Measurements from ENCODE around the gene DNAH14. TPM values are rescaled to one million over a fixed set of nuclear protein-coding genes. Genes with fewer than 3 reads are reported as not detected.

DNAH14 gene
- total and polyA plus RNA-seq, 2 experiments from 2014 or later = 14.7 to 46.1 TPM

GRCh38 chr1:224898937-224899336 lies 30.5 kb upstream of the DNAH14 start:
- WGBS (ENCODE audit: low lambda C conversion rate, missing lambda C conversion rate) = 96% methylated on average over 3 of the region's 3 CpGs
- Histone ChIP-seq H3K4me2 (no peak overlapping the region), H4K20me1 (ENCODE audit: insufficient read depth, poor library complexity, severe bottlenecking) (no peaks in the 10 kb centered on the region), H3K27me3 (no peaks in the 10 kb centered on the region), H2AFZ (no peak overlapping the region), H3K79me2 (no peaks in the 10 kb centered on the region), H3K9me2 (replicated peaks; ENCODE audit: insufficient read depth) (no peaks in the 10 kb centered on the region), H3K4me3 (no peak overlapping the region), H3K27ac (no peak overlapping the region), H3K9me3 (ENCODE audit: low read depth) (no peaks in the 10 kb centered on the region), H3K4me1 (ENCODE audit: insufficient read depth) (no peaks in the 10 kb centered on the region), H3K36me3 (replicated peaks; ENCODE audit: insufficient read depth, low read depth) (no peaks in the 10 kb centered on the region)
- TF ChIP-seq EZH2phosphoT487 (IDR thresholded peaks at IDR 0.05; ENCODE audit: low read depth, severe bottlenecking, unreplicated experiment) = no peak
- no peak for TF ChIP-seq EZH2 (IDR thresholded peaks at IDR 0.05; ENCODE audit: borderline replicate concordance)
- TF ChIP-seq CTCF (IDR thresholded peaks at IDR 0.05; ENCODE audit: poor library complexity) = no peak
- no peak for DNase-seq (ENCODE audit: low spot score)

- Histone ChIP-seq H3K4me1 (ENCODE audit: insufficient read depth) (no peaks in the 10 kb centered on the region), H3K4me3 (no peak overlapping the region), H3K36me3 (replicated peaks; ENCODE audit: insufficient read depth, low read depth) (no peaks in the 10 kb centered on the region), H3K9me3 (ENCODE audit: low read depth) (no peaks in the 10 kb centered on the region), H3K9me2 (replicated peaks; ENCODE audit: insufficient read depth) (no peaks in the 10 kb centered on the region), H2AFZ (no peak overlapping the region), H3K79me2 (no peaks in the 10 kb centered on the region), H3K4me2 (no peak overlapping the region), H3K27ac (no peak overlapping the region), H4K20me1 (ENCODE audit: insufficient read depth, poor library complexity, severe bottlenecking) (no peaks in the 10 kb centered on the region), H3K27me3 (no peaks in the 10 kb centered on the region)
- no peak for DNase-seq (ENCODE audit: low spot score)
- no peak for TF ChIP-seq CTCF (IDR thresholded peaks at IDR 0.05; ENCODE audit: poor library complexity)
- no peak for TF ChIP-seq EZH2phosphoT487 (IDR thresholded peaks at IDR 0.05; ENCODE audit: low read depth, severe bottlenecking, unreplicated experiment)
- TF ChIP-seq EZH2 (IDR thresholded peaks at IDR 0.05; ENCODE audit: borderline replicate concordance) = no peak
- 90% methylated on average over 3 of the region's 3 CpGs for WGBS (ENCODE audit: low lambda C conversion rate, missing lambda C conversion rate)
Observed at GRCh38 chr1:224900062-224900630, 29.3 kb upstream of the DNAH14 start.

- Histone ChIP-seq H3K4me3 (no peak overlapping the region), H3K9me2 (replicated peaks; ENCODE audit: insufficient read depth) (no peaks in the 10 kb centered on the region), H3K4me2 (no peak overlapping the region), H2AFZ (no peak overlapping the region), H3K79me2 (no peaks in the 10 kb centered on the region), H4K20me1 (ENCODE audit: insufficient read depth, poor library complexity, severe bottlenecking) (no peaks in the 10 kb centered on the region), H3K4me1 (ENCODE audit: insufficient read depth) (no peaks in the 10 kb centered on the region), H3K36me3 (replicated peaks; ENCODE audit: insufficient read depth, low read depth) (no peaks in the 10 kb centered on the region), H3K9me3 (ENCODE audit: low read depth) (no peaks in the 10 kb centered on the region), H3K27ac (no peak overlapping the region), H3K27me3 (no peaks in the 10 kb centered on the region)
- TF ChIP-seq EZH2 (IDR thresholded peaks at IDR 0.05; ENCODE audit: borderline replicate concordance) (no peak), EZH2phosphoT487 (IDR thresholded peaks at IDR 0.05; ENCODE audit: low read depth, severe bottlenecking, unreplicated experiment) (no peak), CTCF (IDR thresholded peaks at IDR 0.05; ENCODE audit: poor library complexity) (no peak)
- no peak for DNase-seq (ENCODE audit: low spot score)
- 56% methylated on average over 5 of the region's 5 CpGs for WGBS (ENCODE audit: low lambda C conversion rate, missing lambda C conversion rate)
Observed at GRCh38 chr1:224901087-224901810, 28.2 kb upstream of the DNAH14 start.
